Naive B cell (primary cell): ENCODE results near the gene TSPAN5. TPM values are rescaled to one million over a fixed set of nuclear protein-coding genes. Genes with fewer than 3 reads are reported as not detected.
A peak's percentile ranks its signal among the peaks of the same experiment; 100 is the strongest.

Source experiments
- ATAC-seq, 2 donors: fragments of 150-1000 bp; cut with Tn5 transposase; 2 replicates each; pipeline ENCODE4 v1.10.0; 2021; ENCODE audit warnings: low read depth in 2 of 2, mild to moderate bottlenecking in 2 of 2, moderate library complexity in 2 of 2
- DNase-seq: peaks from one replicate; pipeline ENCODE4 v3.0.0; 2022
- H3K27ac Mint-ChIP-seq, 6 donors: one replicate each; pipeline ENCODE4 v1.8.0; 2020 to 2022; ENCODE audit warnings: mild to moderate bottlenecking in 6 of 6, mixed read lengths in 6 of 6, moderate library complexity in 5 of 6, inconsistent platforms in 2 of 6
- H3K27me3 Mint-ChIP-seq, 3 donors: one replicate each; pipeline ENCODE4 v1.8.0; 2021 to 2022; ENCODE audit warnings: mixed read lengths in 3 of 3, mild to moderate bottlenecking in 1 of 3
- H3K36me3 Mint-ChIP-seq, 2 donors: one replicate each; pipeline ENCODE4 v1.8.0; 2020 to 2022; ENCODE audit warnings: mixed read lengths in 2 of 2, inconsistent platforms in 1 of 2, mild to moderate bottlenecking in 1 of 2
- H3K4me1 Mint-ChIP-seq, 3 donors: one replicate each; pipeline ENCODE4 v1.8.0; 2020 to 2022; ENCODE audit warnings: mixed read lengths in 3 of 3, inconsistent platforms in 1 of 3, mild to moderate bottlenecking in 1 of 3, moderate library complexity in 1 of 3
- H3K4me3 Mint-ChIP-seq, 8 donors: one replicate each; pipeline ENCODE4 v1.8.0; 2020 to 2022; ENCODE audit warnings: mild to moderate bottlenecking in 8 of 8, mixed read lengths in 8 of 8, moderate library complexity in 8 of 8, inconsistent platforms in 2 of 8
- H3K9me3 Mint-ChIP-seq, 7 donors: one replicate each; pipeline ENCODE4 v1.8.0; 2020 to 2022; ENCODE audit warnings: mixed read lengths in 7 of 7, mild to moderate bottlenecking in 5 of 7, inconsistent platforms in 2 of 7, moderate library complexity in 1 of 7
- polyA plus RNA-seq, 6 donors: library from polyadenylated mRNA; unstranded; fragments of 300-500 nt; fragmentation: Illumina TruSeq; gene quantifications; one replicate each; pipeline ENCODE4 v1.2.3, GENCODE V29; 2021; ENCODE audit warnings: low read depth in 6 of 6

TSPAN5 gene
- polyA plus RNA-seq, 6 donors from 2014 or later, result 3.9 to 10.2 (median 8.8) TPM

GRCh38 chr4:98506462-98507132 is 151.8 kb downstream of the TSPAN5 start:
- no peak overlapping the region for H3K4me3 Mint-ChIP-seq
- H3K27me3 Mint-ChIP-seq, result no peaks in the 10 kb centered on the region
- ATAC-seq (no peak), DNase-seq (no peak)
- no peak overlapping the region for H3K27ac Mint-ChIP-seq
- H3K9me3 Mint-ChIP-seq, result peaks cover 0 to 4% (median 0%) of the 10 kb centered on the region in 7 donors
- H3K36me3 Mint-ChIP-seq, result peaks cover 6 to 18% of the 10 kb centered on the region in 2 donors
- H3K4me1 Mint-ChIP-seq, result peaks cover 0 to 13% (median 0%) of the 10 kb centered on the region in 3 donors

GRCh38 chr4:98505992-98506391 is 152.4 kb downstream of the TSPAN5 start:
- Mint-ChIP-seq H3K36me3 (peaks cover 6 to 24% of the 10 kb centered on the region in 2 donors), H3K9me3 (peaks cover 0 to 8% (median 0%) of the 10 kb centered on the region in 7 donors), H3K27me3 (no peaks in the 10 kb centered on the region), H3K4me3 (no peak overlapping the region), H3K4me1 (peaks cover 0 to 13% (median 0%) of the 10 kb centered on the region in 3 donors), H3K27ac (no peak overlapping the region)
- ATAC-seq (no peak), DNase-seq (no peak)

- no peak overlapping the region for H3K4me3 Mint-ChIP-seq
- H3K27ac Mint-ChIP-seq, result peak overlapping the region in 1 of 6 donors; percentile 16
- no peaks in the 10 kb centered on the region for H3K27me3 Mint-ChIP-seq
- no peak for ATAC-seq
- H3K4me1 Mint-ChIP-seq, result peaks cover 0 to 8% (median 0%) of the 10 kb centered on the region in 3 donors
- DNase-seq, result no peak
- H3K9me3 Mint-ChIP-seq, result peaks cover 0 to 8% (median 0%) of the 10 kb centered on the region in 7 donors
- H3K36me3 Mint-ChIP-seq, result peaks cover 6 to 24% of the 10 kb centered on the region in 2 donors
Observed at GRCh38 chr4:98504091-98504490, 154.3 kb downstream of the TSPAN5 start.

- ATAC-seq, result no peak
- peaks cover 6 to 24% of the 10 kb centered on the region in 2 donors for H3K36me3 Mint-ChIP-seq
- H3K9me3 Mint-ChIP-seq, result peaks cover 0 to 8% (median 0%) of the 10 kb centered on the region in 7 donors
Observed at GRCh38 chr4:98503676-98504075, 154.7 kb downstream of the TSPAN5 start.

GRCh38 chr4:98502624-98503023 is 155.8 kb downstream of the TSPAN5 start:
- H3K27ac Mint-ChIP-seq, result peak overlapping the region in 1 of 6 donors; percentile 20
- H3K36me3 Mint-ChIP-seq, result peaks cover 6 to 24% of the 10 kb centered on the region in 2 donors
- DNase-seq (no peak), ATAC-seq (no peak)
- no peaks in the 10 kb centered on the region for H3K27me3 Mint-ChIP-seq
- no peak overlapping the region for H3K4me3 Mint-ChIP-seq
- H3K9me3 Mint-ChIP-seq, result peaks cover 0 to 8% (median 0%) of the 10 kb centered on the region in 7 donors
- peaks cover 0 to 11% (median 3%) of the 10 kb centered on the region in 3 donors for H3K4me1 Mint-ChIP-seq

More at GRCh38 chr4:98503676-98504075, 154.7 kb downstream of the TSPAN5 start:
- peaks cover 0 to 5% (median 0%) of the 10 kb centered on the region in 3 donors for H3K4me1 Mint-ChIP-seq
- H3K27ac Mint-ChIP-seq, result no peak overlapping the region
- DNase-seq, result no peak
- no peaks in the 10 kb centered on the region for H3K27me3 Mint-ChIP-seq
- no peak overlapping the region for H3K4me3 Mint-ChIP-seq

- Mint-ChIP-seq H3K9me3 (peaks cover 0 to 8% (median 0%) of the 10 kb centered on the region in 7 donors), H3K27me3 (no peaks in the 10 kb centered on the region), H3K27ac (no peak overlapping the region), H3K4me3 (no peak overlapping the region), H3K4me1 (peaks cover 0 to 13% (median 3%) of the 10 kb centered on the region in 3 donors), H3K36me3 (peaks cover 6 to 24% of the 10 kb centered on the region in 2 donors)
- no peak for DNase-seq
- ATAC-seq, result no peak
Observed at GRCh38 chr4:98502031-98502430, 156.4 kb downstream of the TSPAN5 start.

- peaks cover 0 to 14% (median 3%) of the 10 kb centered on the region in 3 donors for H3K4me1 Mint-ChIP-seq
- ATAC-seq, result no peak
- peaks cover 0 to 8% (median 0%) of the 10 kb centered on the region in 7 donors for H3K9me3 Mint-ChIP-seq
- no peak overlapping the region for H3K27ac Mint-ChIP-seq
- DNase-seq, result no peak
- H3K4me3 Mint-ChIP-seq, result no peak overlapping the region
- H3K27me3 Mint-ChIP-seq, result no peaks in the 10 kb centered on the region
- peaks cover 6 to 24% of the 10 kb centered on the region in 2 donors for H3K36me3 Mint-ChIP-seq
Observed at GRCh38 chr4:98501383-98501782, 157.0 kb downstream of the TSPAN5 start.

- ATAC-seq (no peak), DNase-seq (no peak)
- Mint-ChIP-seq H3K4me1 (peaks cover 3 to 33% (median 9%) of the 10 kb centered on the region in 3 donors), H3K36me3 (peaks cover 6 to 20% of the 10 kb centered on the region in 2 donors), H3K9me3 (peaks cover 0 to 8% (median 0%) of the 10 kb centered on the region in 7 donors), H3K4me3 (no peak overlapping the region), H3K27ac (peak overlapping the region in 4 of 6 donors; percentile 42 to 63 (median 60)), H3K27me3 (no peaks in the 10 kb centered on the region)
Observed at GRCh38 chr4:98498774-98499173, 159.6 kb downstream of the TSPAN5 start.

- no peak for DNase-seq
- peak overlapping the region in 2 of 6 donors; percentile 33 to 53 for H3K27ac Mint-ChIP-seq
- peaks cover 3 to 27% (median 9%) of the 10 kb centered on the region in 3 donors for H3K4me1 Mint-ChIP-seq
- ATAC-seq, result no peak
- H3K36me3 Mint-ChIP-seq, result peaks cover 0 to 3% of the 10 kb centered on the region in 2 donors
- no peak overlapping the region for H3K4me3 Mint-ChIP-seq
- H3K27me3 Mint-ChIP-seq, result no peaks in the 10 kb centered on the region
- peaks cover 0 to 2% (median 0%) of the 10 kb centered on the region in 7 donors for H3K9me3 Mint-ChIP-seq
Observed at GRCh38 chr4:98496152-98496845, 162.1 kb downstream of the TSPAN5 start.

- Mint-ChIP-seq H3K4me1 (peaks cover 3 to 27% (median 9%) of the 10 kb centered on the region in 3 donors), H3K36me3 (no peaks in the 10 kb centered on the region), H3K27me3 (no peaks in the 10 kb centered on the region), H3K27ac (no peak overlapping the region), H3K4me3 (no peak overlapping the region), H3K9me3 (no peaks in the 10 kb centered on the region)
- no peak for ATAC-seq
- no peak for DNase-seq
Observed at GRCh38 chr4:98493296-98493695, 165.1 kb downstream of the TSPAN5 start.

GRCh38 chr4:98491899-98492559 is 166.4 kb downstream of the TSPAN5 start:
- Mint-ChIP-seq H3K27me3 (no peaks in the 10 kb centered on the region), H3K4me3 (no peak overlapping the region), H3K27ac (peak overlapping the region in 1 of 6 donors; percentile 79), H3K36me3 (no peaks in the 10 kb centered on the region), H3K4me1 (peaks cover 0 to 19% (median 9%) of the 10 kb centered on the region in 3 donors), H3K9me3 (no peaks in the 10 kb centered on the region)
- DNase-seq (no peak), ATAC-seq (no peak)

- Mint-ChIP-seq H3K27ac (no peak overlapping the region), H3K9me3 (no peaks in the 10 kb centered on the region), H3K4me1 (peaks cover 2 to 8% (median 4%) of the 10 kb centered on the region in 3 donors), H3K4me3 (no peak overlapping the region), H3K27me3 (no peaks in the 10 kb centered on the region), H3K36me3 (peaks cover 0 to 2% of the 10 kb centered on the region in 2 donors)
- DNase-seq, result no peak
- ATAC-seq, result no peak
Observed at GRCh38 chr4:98490251-98490650, 168.2 kb downstream of the TSPAN5 start.

GRCh38 chr4:98485816-98486345 is 172.5 kb downstream of the TSPAN5 start:
- DNase-seq, result no peak
- Mint-ChIP-seq H3K4me3 (no peak overlapping the region), H3K9me3 (no peaks in the 10 kb centered on the region), H3K27me3 (no peaks in the 10 kb centered on the region), H3K4me1 (peaks cover 12 to 14% (median 14%) of the 10 kb centered on the region in 3 donors), H3K36me3 (peaks cover 0 to 7% of the 10 kb centered on the region in 2 donors), H3K27ac (no peak overlapping the region)
- ATAC-seq, result no peak
